NCI-H748 (cell line): ENCODE results near the gene PSME2.

Source experiments
- DNase-seq: peaks from one replicate; lab custom pipeline; 2025; ENCODE audit not compliant: unreplicated experiment; lab: John Stamatoyannopoulos, UW

Gene PSME2

GRCh38 chr14:24136684-24137528, 9.5 kb downstream of the PSME2 start:
- DNase-seq, result no peak

GRCh38 chr14:24135834-24136683, 10.4 kb downstream of the PSME2 start, which contains the start of gene PSME1:
Gene PSME1 (plus strand): TSS chr14:24136194. CDS start chr14:24136263, 69 bp downstream.
- peak; percentile 93 for DNase-seq

GRCh38 chr14:24135584-24135833, 10.9 kb downstream of the PSME2 start:
- no peak for DNase-seq

- no peak for DNase-seq
Measured at GRCh38 chr14:24133735-24134134, 12.7 kb downstream of the PSME2 start.

- no peak for DNase-seq
Measured at GRCh38 chr14:24132976-24133375, 13.4 kb downstream of the PSME2 start.

GRCh38 chr14:24132061-24132685, 14.2 kb downstream of the PSME2 start:
- no peak for DNase-seq

- no peak for DNase-seq
Measured at GRCh38 chr14:24131549-24131966, 14.9 kb downstream of the PSME2 start.

GRCh38 chr14:24130717-24131548, 15.5 kb downstream of the PSME2 start:
- no peak for DNase-seq

- no peak for DNase-seq
Measured at GRCh38 chr14:24130380-24130716, 16.1 kb downstream of the PSME2 start, which contains the start of gene FITM1. Gene FITM1 (plus strand): TSS chr14:24130659. CDS start chr14:24131564, 905 bp downstream.

GRCh38 chr14:24129410-24129998, 16.9 kb downstream of the PSME2 start:
- no peak for DNase-seq

- no peak for DNase-seq
Measured at GRCh38 chr14:24127673-24128072, 18.7 kb downstream of the PSME2 start.

GRCh38 chr14:24126939-24127338, 19.5 kb downstream of the PSME2 start:
- DNase-seq, result no peak

GRCh38 chr14:24123424-24124417, 22.7 kb downstream of the PSME2 start:
- no peak for DNase-seq

- DNase-seq, result no peak
Measured at GRCh38 chr14:24122898-24123297, 23.5 kb downstream of the PSME2 start.

- no peak for DNase-seq
Measured at GRCh38 chr14:24122416-24122815, 24.0 kb downstream of the PSME2 start.

- DNase-seq, result no peak
Measured at GRCh38 chr14:24121210-24121609, 25.2 kb downstream of the PSME2 start.

GRCh38 chr14:24119691-24120090, 26.7 kb downstream of the PSME2 start:
- DNase-seq, result no peak

GRCh38 chr14:24117179-24117578, 29.2 kb downstream of the PSME2 start:
- no peak for DNase-seq

GRCh38 chr14:24116128-24116814, 30.1 kb downstream of the PSME2 start:
- DNase-seq, result no peak
